Fibroblast of skin of right quadriceps (primary cell): ENCODE results near the gene TRIM75.
"Not testable (repeated sequence)": the region's sequence is repeated elsewhere in the genome, so short reads cannot be mapped to it uniquely, and the experiment has no call there.

Experiments used
- DNase-seq: peaks from one replicate; pipeline ENCODE4 v3.0.0-alpha.2; 2013

The TRIM75 gene

GRCh38 chr4:165079476-165079875, 25.8 kb downstream of the TRIM75 start:
- DNase-seq: peak; percentile 16

DNA sequence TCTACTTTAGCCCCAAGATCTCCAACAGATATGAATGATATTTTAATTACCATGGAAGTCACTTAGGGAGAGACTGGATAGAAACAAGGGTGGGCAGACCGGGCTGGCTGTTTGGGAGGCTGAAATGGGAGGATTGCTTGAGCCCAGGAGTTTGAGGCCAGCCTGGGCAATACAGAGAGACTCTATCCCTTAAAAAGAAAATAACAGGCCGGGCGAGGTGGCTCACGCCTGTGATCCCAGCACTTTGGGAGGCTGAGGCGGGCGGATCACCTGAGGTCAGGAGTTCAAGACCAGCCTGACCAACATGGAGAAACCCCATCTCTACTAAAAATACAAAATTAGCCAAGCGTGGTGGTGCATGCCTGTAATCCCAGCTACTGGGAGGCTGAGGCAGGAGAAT, 31.1 kb downstream of the TRIM75 start:
- not testable (repeated sequence) for DNase-seq

DNA sequence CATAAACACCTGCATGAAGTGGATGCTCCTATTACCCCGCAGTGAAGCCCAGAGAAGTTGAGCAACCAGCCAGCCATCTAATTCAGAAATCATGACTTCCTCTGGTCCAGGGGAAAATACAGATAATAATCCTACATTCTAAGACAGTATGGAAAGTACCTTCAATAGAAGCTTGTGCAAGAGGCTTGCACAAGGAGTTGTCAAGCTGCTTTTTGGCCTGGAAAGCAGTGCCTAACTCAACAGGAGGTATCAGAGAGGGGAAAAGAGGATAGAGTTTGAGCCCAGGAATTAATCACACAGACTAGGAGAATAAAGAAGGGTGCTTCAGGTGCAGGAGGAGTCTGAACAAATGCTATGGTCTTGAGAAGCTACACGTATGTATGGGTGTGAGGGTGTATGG, 32.3 kb downstream of the TRIM75 start:
- DNase-seq: no peak

DNA sequence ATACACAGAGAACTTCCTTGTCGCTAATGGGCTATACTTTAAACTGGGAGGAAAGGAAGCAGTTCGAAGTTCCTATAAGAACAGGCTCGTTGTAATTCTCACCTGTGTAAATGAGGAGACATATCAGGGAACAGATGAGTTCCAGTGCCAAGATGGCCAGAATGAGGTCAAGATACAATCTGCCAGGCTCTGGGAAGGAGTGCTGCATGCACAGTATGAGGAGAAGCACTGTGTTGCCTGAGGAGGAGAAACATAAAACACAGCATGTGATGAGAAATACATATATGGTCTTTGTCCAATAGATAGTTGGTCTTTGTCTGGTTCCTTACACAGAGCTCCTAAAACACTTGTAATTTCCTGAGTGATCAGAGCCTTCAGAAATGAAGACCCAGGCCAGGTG, 34.7 kb downstream of the TRIM75 start:
- no peak for DNase-seq

- not testable (repeated sequence) for DNase-seq
Observed at GRCh38 chr4:165092187-165092586, 38.5 kb downstream of the TRIM75 start.

- DNase-seq: no peak
Observed at GRCh38 chr4:165094873-165095272, 41.2 kb downstream of the TRIM75 start.

GRCh38 chr4:165095291-165095690, 41.6 kb downstream of the TRIM75 start:
- no peak for DNase-seq

- peak; percentile 24 for DNase-seq
Observed at GRCh38 chr4:165096776-165097175, 43.1 kb downstream of the TRIM75 start.

DNA sequence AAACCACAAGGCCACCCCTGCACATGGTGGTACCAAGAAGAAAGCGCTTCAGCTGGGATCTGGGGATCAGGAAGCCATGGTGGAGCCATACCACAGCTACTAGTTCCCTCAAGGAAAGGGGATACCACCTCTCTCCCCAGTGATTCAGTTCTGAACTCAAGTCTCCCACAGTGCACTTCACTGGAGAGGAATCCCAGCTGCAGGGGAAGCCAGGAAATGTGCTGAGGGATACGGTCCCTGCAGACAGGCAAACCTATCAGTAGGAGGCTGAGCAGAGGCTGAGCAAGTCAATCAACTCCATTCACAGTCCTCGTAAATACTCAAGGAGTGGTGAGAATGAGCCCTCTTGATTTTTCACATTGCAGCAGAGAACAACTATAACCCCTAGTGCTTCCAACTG, 48.0 kb downstream of the TRIM75 start:
- DNase-seq: no peak

DNA sequence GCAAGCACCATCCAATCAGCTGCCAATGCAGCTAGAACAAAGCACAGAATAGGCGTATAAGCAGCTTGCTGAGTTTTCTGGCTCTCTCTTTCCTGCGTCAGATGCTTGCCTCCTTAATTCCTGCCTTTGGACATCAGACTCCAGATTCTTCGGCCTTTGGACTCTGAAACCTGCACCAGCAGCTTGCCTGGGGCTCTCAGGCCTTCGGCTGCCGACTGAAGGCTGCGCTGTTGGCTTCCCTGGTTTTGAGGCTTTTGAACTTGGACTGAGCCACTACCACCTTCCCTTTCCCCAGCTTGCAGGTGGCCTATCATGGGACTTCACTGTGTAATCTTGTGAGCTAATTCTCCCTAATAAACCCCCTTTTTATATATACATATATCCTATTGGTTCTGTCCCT, 52.9 kb downstream of the TRIM75 start:
- no peak for DNase-seq
